ENCODE data around the gene GREB1.
"Not testable (repeated sequence)": the region's sequence is repeated elsewhere in the genome, so short reads cannot be mapped to it uniquely, and the experiment has no call there.

GREB1 gene

GRCh38 chr2:11658208-11659114, 124.6 kb downstream of the GREB1 start:
- Mint-ChIP-seq H3K36me3 (ENCODE audit: insufficient read depth) (no peaks in the 10 kb centered on the region), H3K4me3 (no peak overlapping the region), H3K4me1 (no peaks in the 10 kb centered on the region)

GRCh38 chr2:11659115-11659475, 125.2 kb downstream of the GREB1 start:
- H3K4me3 Mint-ChIP-seq: no peak overlapping the region
- no peaks in the 10 kb centered on the region for H3K36me3 Mint-ChIP-seq (ENCODE audit: insufficient read depth)
- DNase-seq (ENCODE audit: low spot score in 2 of 2) (no peak), ATAC-seq (replicated peaks; ENCODE audit: extremely low read depth, poor library complexity, severe bottlenecking) (no peak)
- no peaks in the 10 kb centered on the region for H3K4me1 Mint-ChIP-seq
- H3K9me3 Mint-ChIP-seq: peaks cover 5% of the 10 kb centered on the region
- H3K27ac Mint-ChIP-seq (ENCODE audit: low read depth): no peak overlapping the region
- H3K27me3 Mint-ChIP-seq: peaks cover 78% of the 10 kb centered on the region

More at GRCh38 chr2:11658208-11659114, 124.6 kb downstream of the GREB1 start:
- no peak overlapping the region for H3K27ac Mint-ChIP-seq (ENCODE audit: low read depth)
- DNase-seq (ENCODE audit: low spot score in 2 of 2) (no peak), ATAC-seq (replicated peaks; ENCODE audit: extremely low read depth, poor library complexity, severe bottlenecking) (no peak)
- H3K9me3 Mint-ChIP-seq: peaks cover 5% of the 10 kb centered on the region
- H3K27me3 Mint-ChIP-seq: peaks cover 72% of the 10 kb centered on the region

- H3K9me3 Mint-ChIP-seq: peaks cover 5% of the 10 kb centered on the region
- ATAC-seq (replicated peaks; ENCODE audit: extremely low read depth, poor library complexity, severe bottlenecking) (no peak), DNase-seq (ENCODE audit: low spot score in 2 of 2) (no peak)
- H3K27me3 Mint-ChIP-seq: peaks cover 81% of the 10 kb centered on the region
- no peaks in the 10 kb centered on the region for H3K36me3 Mint-ChIP-seq (ENCODE audit: insufficient read depth)
- H3K4me3 Mint-ChIP-seq: no peak overlapping the region
- no peak overlapping the region for H3K27ac Mint-ChIP-seq (ENCODE audit: low read depth)
- H3K4me1 Mint-ChIP-seq: no peaks in the 10 kb centered on the region
Observed at GRCh38 chr2:11659851-11660250, 126.0 kb downstream of the GREB1 start.

- H3K27ac Mint-ChIP-seq (ENCODE audit: low read depth); H3K9me3 Mint-ChIP-seq; DNase-seq (ENCODE audit: low spot score in 2 of 2); H3K36me3 Mint-ChIP-seq (ENCODE audit: insufficient read depth); ATAC-seq (replicated peaks; ENCODE audit: extremely low read depth, poor library complexity, severe bottlenecking); H3K4me1 Mint-ChIP-seq; H3K4me3 Mint-ChIP-seq: not testable (repeated sequence)
- peaks cover 81% of the 10 kb centered on the region for H3K27me3 Mint-ChIP-seq
Observed at GRCh38 chr2:11660396-11660795, 126.6 kb downstream of the GREB1 start.

GRCh38 chr2:11661891-11662435, 128.1 kb downstream of the GREB1 start:
- Mint-ChIP-seq H3K4me1 (no peaks in the 10 kb centered on the region), H3K27ac (ENCODE audit: low read depth) (no peak overlapping the region), H3K27me3 (peaks cover 83% of the 10 kb centered on the region), H3K36me3 (ENCODE audit: insufficient read depth) (no peaks in the 10 kb centered on the region), H3K9me3 (peaks cover 5% of the 10 kb centered on the region), H3K4me3 (no peak overlapping the region)
- DNase-seq (ENCODE audit: low spot score in 2 of 2) (no peak), ATAC-seq (replicated peaks; ENCODE audit: extremely low read depth, poor library complexity, severe bottlenecking) (no peak)

GRCh38 chr2:11662882-11663281, 129.0 kb downstream of the GREB1 start:
- no peak overlapping the region for H3K4me3 Mint-ChIP-seq
- H3K27ac Mint-ChIP-seq (ENCODE audit: low read depth): no peak overlapping the region
- peaks cover 5% of the 10 kb centered on the region for H3K9me3 Mint-ChIP-seq
- H3K36me3 Mint-ChIP-seq (ENCODE audit: insufficient read depth): no peaks in the 10 kb centered on the region
- no peak for DNase-seq (ENCODE audit: low spot score in 2 of 2)
- peaks cover 84% of the 10 kb centered on the region for H3K27me3 Mint-ChIP-seq
- H3K4me1 Mint-ChIP-seq: no peaks in the 10 kb centered on the region
- ATAC-seq (replicated peaks; ENCODE audit: extremely low read depth, poor library complexity, severe bottlenecking): no peak

- peaks cover 5% of the 10 kb centered on the region for H3K9me3 Mint-ChIP-seq
- DNase-seq (ENCODE audit: low spot score in 2 of 2) (no peak), ATAC-seq (replicated peaks; ENCODE audit: extremely low read depth, poor library complexity, severe bottlenecking) (no peak)
- H3K36me3 Mint-ChIP-seq (ENCODE audit: insufficient read depth): no peaks in the 10 kb centered on the region
- H3K27ac Mint-ChIP-seq (ENCODE audit: low read depth): no peak overlapping the region
- no peak overlapping the region for H3K4me3 Mint-ChIP-seq
- H3K27me3 Mint-ChIP-seq: peaks cover 84% of the 10 kb centered on the region
- H3K4me1 Mint-ChIP-seq: peaks cover under 1% of the 10 kb centered on the region
Observed at GRCh38 chr2:11663427-11663826, 129.6 kb downstream of the GREB1 start.

- no peak overlapping the region for H3K4me3 Mint-ChIP-seq
- ATAC-seq (replicated peaks; ENCODE audit: extremely low read depth, poor library complexity, severe bottlenecking) (no peak), DNase-seq (ENCODE audit: low spot score in 2 of 2) (no peak)
- H3K36me3 Mint-ChIP-seq (ENCODE audit: insufficient read depth): no peaks in the 10 kb centered on the region
- H3K27me3 Mint-ChIP-seq: peaks cover 76% of the 10 kb centered on the region
- H3K9me3 Mint-ChIP-seq: peaks cover 10% of the 10 kb centered on the region
- no peak overlapping the region for H3K27ac Mint-ChIP-seq (ENCODE audit: low read depth)
- peaks cover 6% of the 10 kb centered on the region for H3K4me1 Mint-ChIP-seq
Observed at GRCh38 chr2:11665028-11665427, 131.2 kb downstream of the GREB1 start.

GRCh38 chr2:11665510-11666362, 131.9 kb downstream of the GREB1 start:
- H3K27me3 Mint-ChIP-seq: peaks cover 76% of the 10 kb centered on the region
- H3K4me3 Mint-ChIP-seq: no peak overlapping the region
- H3K4me1 Mint-ChIP-seq: peaks cover 6% of the 10 kb centered on the region
- ATAC-seq (replicated peaks; ENCODE audit: extremely low read depth, poor library complexity, severe bottlenecking): no peak
- H3K9me3 Mint-ChIP-seq: peaks cover 10% of the 10 kb centered on the region
- DNase-seq (ENCODE audit: low spot score in 2 of 2): no peak
- H3K36me3 Mint-ChIP-seq (ENCODE audit: insufficient read depth): no peaks in the 10 kb centered on the region
- no peak overlapping the region for H3K27ac Mint-ChIP-seq (ENCODE audit: low read depth)

GRCh38 chr2:11667194-11667593, 133.3 kb downstream of the GREB1 start:
- peaks cover 6% of the 10 kb centered on the region for H3K4me1 Mint-ChIP-seq
- ATAC-seq (replicated peaks; ENCODE audit: extremely low read depth, poor library complexity, severe bottlenecking) (no peak), DNase-seq (ENCODE audit: low spot score in 2 of 2) (no peak)
- no peaks in the 10 kb centered on the region for H3K36me3 Mint-ChIP-seq (ENCODE audit: insufficient read depth)
- no peak overlapping the region for H3K27ac Mint-ChIP-seq (ENCODE audit: low read depth)
- H3K9me3 Mint-ChIP-seq: peaks cover 7% of the 10 kb centered on the region
- H3K27me3 Mint-ChIP-seq: peaks cover 63% of the 10 kb centered on the region
- H3K4me3 Mint-ChIP-seq: no peak overlapping the region

- Mint-ChIP-seq H3K27ac (ENCODE audit: low read depth) (no peak overlapping the region), H3K9me3 (peaks cover 5% of the 10 kb centered on the region), H3K4me1 (peaks cover 6% of the 10 kb centered on the region), H3K36me3 (ENCODE audit: insufficient read depth) (no peaks in the 10 kb centered on the region), H3K27me3 (peaks cover 61% of the 10 kb centered on the region), H3K4me3 (no peak overlapping the region)
- DNase-seq (ENCODE audit: low spot score in 2 of 2) (no peak), ATAC-seq (replicated peaks; ENCODE audit: extremely low read depth, poor library complexity, severe bottlenecking) (no peak)
Observed at GRCh38 chr2:11667866-11668637, 134.2 kb downstream of the GREB1 start.

All from central memory CD8-positive, alpha-beta T cell (primary cell).